ENCODE measurements around the gene FBXL17.

FBXL17 gene

GRCh38 chr5:107997338-107997980 is 384.4 kb downstream of the FBXL17 start:
- Histone ChIP-seq H3K27me3 (ENCODE audit: insufficient read depth, low read length) (no peaks in the 10 kb centered on the region), H3K36me3 (ENCODE audit: insufficient read depth, low read length) (no peaks in the 10 kb centered on the region), H3K4me1 (ENCODE audit: insufficient read depth, low read length) (peaks cover 12% of the 10 kb centered on the region), H2AFZ (ENCODE audit: low read depth, low read length) (no peak overlapping the region), H3K4me3 (ENCODE audit: low read length) (no peak overlapping the region), H3K9me3 (ENCODE audit: low read length) (no peaks in the 10 kb centered on the region)

GRCh38 chr5:107993341-107993740 is 388.6 kb downstream of the FBXL17 start:
- no peaks in the 10 kb centered on the region for H3K27me3 ChIP-seq (ENCODE audit: insufficient read depth, low read length)
- H3K4me3 ChIP-seq (ENCODE audit: low read length), result no peak overlapping the region
- H3K36me3 ChIP-seq (ENCODE audit: insufficient read depth, low read length), result no peaks in the 10 kb centered on the region
- no peaks in the 10 kb centered on the region for H3K9me3 ChIP-seq (ENCODE audit: low read length)
- no peak overlapping the region for H2AFZ ChIP-seq (ENCODE audit: low read depth, low read length)
- H3K4me1 ChIP-seq (ENCODE audit: insufficient read depth, low read length), result peaks cover 12% of the 10 kb centered on the region

GRCh38 chr5:107990881-107991810 is 390.8 kb downstream of the FBXL17 start:
- Histone ChIP-seq H3K27me3 (ENCODE audit: insufficient read depth, low read length) (no peaks in the 10 kb centered on the region), H2AFZ (ENCODE audit: low read depth, low read length) (no peak overlapping the region), H3K4me3 (ENCODE audit: low read length) (no peak overlapping the region)

GRCh38 chr5:107985144-107985543 is 396.8 kb downstream of the FBXL17 start:
- Histone ChIP-seq H3K9me3 (ENCODE audit: low read length) (no peaks in the 10 kb centered on the region), H3K27me3 (ENCODE audit: insufficient read depth, low read length) (no peaks in the 10 kb centered on the region), H2AFZ (ENCODE audit: low read depth, low read length) (no peak overlapping the region), H3K4me1 (ENCODE audit: insufficient read depth, low read length) (no peaks in the 10 kb centered on the region), H3K36me3 (ENCODE audit: insufficient read depth, low read length) (no peaks in the 10 kb centered on the region), H3K4me3 (ENCODE audit: low read length) (no peak overlapping the region)

More at GRCh38 chr5:107990881-107991810, 390.8 kb downstream of the FBXL17 start:
- Histone ChIP-seq H3K4me1 (ENCODE audit: insufficient read depth, low read length) (no peaks in the 10 kb centered on the region), H3K9me3 (ENCODE audit: low read length) (no peaks in the 10 kb centered on the region), H3K36me3 (ENCODE audit: insufficient read depth, low read length) (no peaks in the 10 kb centered on the region)

- Histone ChIP-seq H3K9me3 (ENCODE audit: low read length) (no peaks in the 10 kb centered on the region), H3K4me3 (ENCODE audit: low read length) (no peak overlapping the region), H3K36me3 (ENCODE audit: insufficient read depth, low read length) (no peaks in the 10 kb centered on the region), H3K27me3 (ENCODE audit: insufficient read depth, low read length) (no peaks in the 10 kb centered on the region), H3K4me1 (ENCODE audit: insufficient read depth, low read length) (no peaks in the 10 kb centered on the region), H2AFZ (ENCODE audit: low read depth, low read length) (no peak overlapping the region)
Observed at GRCh38 chr5:107982703-107983425, 399.0 kb downstream of the FBXL17 start.

- Histone ChIP-seq H3K4me3 (ENCODE audit: low read length) (no peak overlapping the region), H3K9me3 (ENCODE audit: low read length) (no peaks in the 10 kb centered on the region), H3K36me3 (ENCODE audit: insufficient read depth, low read length) (no peaks in the 10 kb centered on the region), H3K4me1 (ENCODE audit: insufficient read depth, low read length) (no peaks in the 10 kb centered on the region), H3K27me3 (ENCODE audit: insufficient read depth, low read length) (no peaks in the 10 kb centered on the region), H2AFZ (ENCODE audit: low read depth, low read length) (no peak overlapping the region)
Observed at GRCh38 chr5:107980923-107981692, 400.8 kb downstream of the FBXL17 start.

- H3K36me3 ChIP-seq (ENCODE audit: insufficient read depth, low read length), result no peaks in the 10 kb centered on the region
- H3K4me3 ChIP-seq (ENCODE audit: low read length), result no peak overlapping the region
- no peaks in the 10 kb centered on the region for H3K9me3 ChIP-seq (ENCODE audit: low read length)
- H2AFZ ChIP-seq (ENCODE audit: low read depth, low read length), result no peak overlapping the region
- H3K27me3 ChIP-seq (ENCODE audit: insufficient read depth, low read length), result no peaks in the 10 kb centered on the region
- H3K4me1 ChIP-seq (ENCODE audit: insufficient read depth, low read length), result no peaks in the 10 kb centered on the region
Observed at GRCh38 chr5:107979900-107980299, 402.0 kb downstream of the FBXL17 start.

GRCh38 chr5:107979291-107979690 is 402.6 kb downstream of the FBXL17 start:
- no peak overlapping the region for H3K4me3 ChIP-seq (ENCODE audit: low read length)
- no peak overlapping the region for H2AFZ ChIP-seq (ENCODE audit: low read depth, low read length)
- no peaks in the 10 kb centered on the region for H3K27me3 ChIP-seq (ENCODE audit: insufficient read depth, low read length)
- H3K9me3 ChIP-seq (ENCODE audit: low read length), result no peaks in the 10 kb centered on the region
- H3K4me1 ChIP-seq (ENCODE audit: insufficient read depth, low read length), result no peaks in the 10 kb centered on the region
- no peaks in the 10 kb centered on the region for H3K36me3 ChIP-seq (ENCODE audit: insufficient read depth, low read length)

- no peaks in the 10 kb centered on the region for H3K9me3 ChIP-seq (ENCODE audit: low read length)
- H3K4me3 ChIP-seq (ENCODE audit: low read length), result no peak overlapping the region
- peaks cover 17% of the 10 kb centered on the region for H3K4me1 ChIP-seq (ENCODE audit: insufficient read depth, low read length)
- H2AFZ ChIP-seq (ENCODE audit: low read depth, low read length), result no peak overlapping the region
- no peaks in the 10 kb centered on the region for H3K27me3 ChIP-seq (ENCODE audit: insufficient read depth, low read length)
- H3K36me3 ChIP-seq (ENCODE audit: insufficient read depth, low read length), result no peaks in the 10 kb centered on the region
Observed at GRCh38 chr5:107977550-107978071, 404.3 kb downstream of the FBXL17 start.

- H3K4me3 ChIP-seq (ENCODE audit: low read length), result no peak overlapping the region
- no peaks in the 10 kb centered on the region for H3K36me3 ChIP-seq (ENCODE audit: insufficient read depth, low read length)
- no peaks in the 10 kb centered on the region for H3K9me3 ChIP-seq (ENCODE audit: low read length)
- no peak overlapping the region for H2AFZ ChIP-seq (ENCODE audit: low read depth, low read length)
- peaks cover 32% of the 10 kb centered on the region for H3K4me1 ChIP-seq (ENCODE audit: insufficient read depth, low read length)
- H3K27me3 ChIP-seq (ENCODE audit: insufficient read depth, low read length), result no peaks in the 10 kb centered on the region
Observed at GRCh38 chr5:107975568-107975967, 406.3 kb downstream of the FBXL17 start.

GRCh38 chr5:107971846-107972245 is 410.1 kb downstream of the FBXL17 start:
- Histone ChIP-seq H3K27me3 (ENCODE audit: insufficient read depth, low read length) (no peaks in the 10 kb centered on the region), H2AFZ (ENCODE audit: low read depth, low read length) (no peak overlapping the region), H3K4me1 (ENCODE audit: insufficient read depth, low read length) (peaks cover 32% of the 10 kb centered on the region), H3K9me3 (ENCODE audit: low read length) (no peaks in the 10 kb centered on the region), H3K4me3 (ENCODE audit: low read length) (no peak overlapping the region), H3K36me3 (ENCODE audit: insufficient read depth, low read length) (no peaks in the 10 kb centered on the region)

- Histone ChIP-seq H3K4me1 (ENCODE audit: insufficient read depth, low read length) (peaks cover 32% of the 10 kb centered on the region), H2AFZ (ENCODE audit: low read depth, low read length) (no peak overlapping the region), H3K4me3 (ENCODE audit: low read length) (no peak overlapping the region)
Observed at GRCh38 chr5:107969847-107970246, 412.1 kb downstream of the FBXL17 start.

More at GRCh38 chr5:107969847-107970246, 412.1 kb downstream of the FBXL17 start:
- no peaks in the 10 kb centered on the region for H3K27me3 ChIP-seq (ENCODE audit: insufficient read depth, low read length)
- H3K9me3 ChIP-seq (ENCODE audit: low read length), result no peaks in the 10 kb centered on the region
- no peaks in the 10 kb centered on the region for H3K36me3 ChIP-seq (ENCODE audit: insufficient read depth, low read length)
